SU-DHL-6 (cell line): ENCODE results near the gene TMEM131L.

Source experiments
- H2AFZ ChIP-seq: fragments of 200-600 bp; sonication (generic); 2 replicates; pipeline ENCODE4 v1.6.1; 2014; ENCODE audit warnings: low read depth, mild to moderate bottlenecking, moderate library complexity, mixed read lengths, antibody characterized with exemption, low read length; ENCODE audit not compliant: severe bottlenecking
- H3F3A ChIP-seq: fragments of 200-600 bp; shearing (Covaris generic); 2 replicates; pipeline ENCODE4 v1.6.0; 2016; ENCODE audit warnings: antibody characterized with exemption, mild to moderate bottlenecking; ENCODE audit not compliant: insufficient read depth
- H3K27ac ChIP-seq: fragments of 200-600 bp; sonication (generic); 2 replicates; pipeline ENCODE4 v1.5.1; 2016; ENCODE audit warnings: low read depth, mild to moderate bottlenecking, low read length, moderate library complexity, mixed read lengths
- H3K27me3 ChIP-seq: fragments of 200-600 bp; sonication (generic), shearing (Covaris generic); 2 replicates; pipeline ENCODE4 v1.6.0; 2014; ENCODE audit warnings: mild to moderate bottlenecking, low read length
- H3K36me3 ChIP-seq: fragments of 200-600 bp; sonication (generic); 2 replicates; pipeline ENCODE4 v1.6.1; 2014; ENCODE audit warnings: mild to moderate bottlenecking, low read length, mixed read lengths
- H3K4me2 ChIP-seq: fragments of 300-600, 200-600 bp; shearing (Covaris generic), sonication (generic); 2 replicates; pipeline ENCODE4 v1.6.0; 2014; ENCODE audit warnings: low read length, low read depth, mild to moderate bottlenecking; ENCODE audit not compliant: poor library complexity, severe bottlenecking
- H3K4me3 ChIP-seq: fragments of 200-600 bp; sonication (generic); 2 replicates; pipeline ENCODE4 v1.5.1; 2014; ENCODE audit warnings: antibody characterized with exemption, low read length, mild to moderate bottlenecking, mixed read lengths; ENCODE audit not compliant: insufficient read depth, poor library complexity, severe bottlenecking
- H3K79me2 ChIP-seq: fragments of 200-600 bp; sonication (generic); 2 replicates; pipeline ENCODE4 v1.6.1; 2014; ENCODE audit warnings: mild to moderate bottlenecking, low read length, moderate library complexity; ENCODE audit not compliant: insufficient read depth
- H3K9ac ChIP-seq: fragments of 200-600 bp; sonication (generic); 2 replicates; pipeline ENCODE4 v1.7.0; 2014; ENCODE audit warnings: mild to moderate bottlenecking, low read length
- H3K9me2 ChIP-seq: fragments of 200-600 bp; sonication (generic); replicated peaks from 2 replicates; pipeline ENCODE4 v1.6.1; 2014; ENCODE audit warnings: low read length; ENCODE audit not compliant: insufficient read depth
- H3K9me3 ChIP-seq: fragments of 200-600 bp; sonication (generic); 2 replicates; pipeline ENCODE4 v1.6.1; 2014; ENCODE audit warnings: low read length, mixed read lengths; ENCODE audit not compliant: insufficient read depth
- H4K20me1 ChIP-seq: fragments of 200-600 bp; sonication (generic); 2 replicates; pipeline ENCODE4 v1.6.1; 2014; ENCODE audit warnings: low read depth, mild to moderate bottlenecking, antibody characterized with exemption, low read length, moderate library complexity, mixed read lengths
- CTCF ChIP-seq: fragments of 200-600 bp; sonication (generic); IDR thresholded peaks from one replicate; pipeline ENCODE4 v1.5.1; 2017; ENCODE audit warnings: antibody characterized with exemption, mild to moderate bottlenecking, low read length, moderate library complexity; ENCODE audit not compliant: insufficient read depth, poor library complexity, severe bottlenecking
- EZH2phosphoT487 ChIP-seq: fragments of 200-600 bp; sonication (generic), shearing (Covaris generic); conservative IDR thresholded peaks from 2 replicates; pipeline ENCODE4 v1.6.1; 2018; ENCODE audit warnings: mild to moderate bottlenecking, antibody characterized with exemption, low read length, moderate library complexity, mixed read lengths

The TMEM131L gene

GRCh38 chr4:153528705-153529485, 62.7 kb downstream of the TMEM131L start:
- Histone ChIP-seq H3K36me3 (peaks cover 14% of the 10 kb centered on the region; the same call in 1 of the 2 replicates), H3F3A (peaks cover 45% of the 10 kb centered on the region), H3K27me3 (no peaks in the 10 kb centered on the region), H2AFZ (no peak overlapping the region), H3K4me3 (no peak overlapping the region), H3K9me2 (no peaks in the 10 kb centered on the region), H3K9me3 (no peaks in the 10 kb centered on the region), H3K79me2 (peaks cover 100% of the 10 kb centered on the region), H4K20me1 (peaks cover 33% of the 10 kb centered on the region; the same call in 1 of the 2 replicates), H3K9ac (peak overlapping the region; percentile 2; the same call in 1 of the 2 replicates), H3K4me2 (peak overlapping the region; percentile 24), H3K27ac (peak overlapping the region; percentile 60)
- TF ChIP-seq CTCF (no peak), EZH2phosphoT487 (no peak)

GRCh38 chr4:153529646-153530045, 63.5 kb downstream of the TMEM131L start:
- Histone ChIP-seq H3K9me2 (no peaks in the 10 kb centered on the region), H3K9me3 (no peaks in the 10 kb centered on the region), H3K36me3 (peaks cover 17% of the 10 kb centered on the region; the same call in 1 of the 2 replicates), H3K79me2 (peaks cover 100% of the 10 kb centered on the region), H3F3A (peaks cover 38% of the 10 kb centered on the region), H3K9ac (no peak overlapping the region), H3K4me3 (no peak overlapping the region), H2AFZ (no peak overlapping the region), H3K27ac (peak overlapping the region; percentile 60; the same call in 1 of the 2 replicates), H3K4me2 (peak overlapping the region; percentile 24), H3K27me3 (no peaks in the 10 kb centered on the region), H4K20me1 (peaks cover 32% of the 10 kb centered on the region; the same call in 1 of the 2 replicates)
- TF ChIP-seq CTCF (no peak), EZH2phosphoT487 (no peak)

- no peaks in the 10 kb centered on the region for H3K27me3 ChIP-seq
- H4K20me1 ChIP-seq, result peaks cover 31% of the 10 kb centered on the region; the same call in 1 of the 2 replicates
- no peak overlapping the region for H2AFZ ChIP-seq
Measured at GRCh38 chr4:153530284-153530999, 64.3 kb downstream of the TMEM131L start.

More at GRCh38 chr4:153530284-153530999, 64.3 kb downstream of the TMEM131L start:
- Histone ChIP-seq H3K4me2 (peak overlapping the region; percentile 24), H3K79me2 (peaks cover 100% of the 10 kb centered on the region), H3K27ac (peak overlapping the region; percentile 60), H3K36me3 (peaks cover 12% of the 10 kb centered on the region; the same call in 1 of the 2 replicates), H3K9ac (no peak overlapping the region), H3K4me3 (no peak overlapping the region), H3K9me3 (no peaks in the 10 kb centered on the region), H3F3A (peaks cover 35% of the 10 kb centered on the region), H3K9me2 (no peaks in the 10 kb centered on the region)
- TF ChIP-seq EZH2phosphoT487 (no peak), CTCF (no peak)
